Upper lobe of left lung (tissue), 4 donors: ENCODE measurements around the gene SMIM14.
"Not testable (repeated sequence)": the region's sequence is repeated elsewhere in the genome, so short reads cannot be mapped to it uniquely, and the experiment has no call there.

ENCODE experiments used
- POLR2A ChIP-seq, 4 donors: fragments of 450-650 bp; IDR thresholded peaks; one replicate each; pipeline ENCODE4 v1.5.1; 2016 to 2017; ENCODE audit warnings: antibody characterized with exemption in 4 of 4, mild to moderate bottlenecking in 2 of 4
- TF ChIP-seq, protein P1 (sequence below), 6 experiments: fragments of 450-650 bp in 4 of 6; fragments of 200-600 bp in 2 of 6; sonication (generic) in 2 of 6; IDR thresholded peaks; one replicate each; pipeline ENCODE4 v1.5.1; 2016 to 2019; ENCODE audit warnings: antibody characterized with exemption in 6 of 6

DNA sequence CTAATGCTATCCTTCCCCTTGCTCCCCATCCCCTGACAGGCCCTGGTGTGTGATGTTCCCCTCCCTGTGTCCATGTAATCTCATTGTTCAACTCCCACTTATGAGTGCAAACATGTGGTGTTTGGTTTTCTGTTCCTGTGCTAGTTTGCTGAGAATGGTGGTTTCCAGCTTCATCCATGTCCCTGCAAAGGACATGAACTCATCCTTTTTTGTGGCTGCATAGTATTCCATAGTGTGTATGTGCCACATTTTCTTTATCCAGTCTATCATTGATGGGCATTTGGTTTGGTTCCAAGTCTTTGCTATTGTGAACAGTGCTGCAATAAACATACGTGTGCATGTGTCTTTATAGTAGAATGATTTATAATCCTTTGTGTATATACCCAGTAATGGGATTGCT is 31.6 kb upstream of the SMIM14 start:
- TF ChIP-seq, protein P1, sequence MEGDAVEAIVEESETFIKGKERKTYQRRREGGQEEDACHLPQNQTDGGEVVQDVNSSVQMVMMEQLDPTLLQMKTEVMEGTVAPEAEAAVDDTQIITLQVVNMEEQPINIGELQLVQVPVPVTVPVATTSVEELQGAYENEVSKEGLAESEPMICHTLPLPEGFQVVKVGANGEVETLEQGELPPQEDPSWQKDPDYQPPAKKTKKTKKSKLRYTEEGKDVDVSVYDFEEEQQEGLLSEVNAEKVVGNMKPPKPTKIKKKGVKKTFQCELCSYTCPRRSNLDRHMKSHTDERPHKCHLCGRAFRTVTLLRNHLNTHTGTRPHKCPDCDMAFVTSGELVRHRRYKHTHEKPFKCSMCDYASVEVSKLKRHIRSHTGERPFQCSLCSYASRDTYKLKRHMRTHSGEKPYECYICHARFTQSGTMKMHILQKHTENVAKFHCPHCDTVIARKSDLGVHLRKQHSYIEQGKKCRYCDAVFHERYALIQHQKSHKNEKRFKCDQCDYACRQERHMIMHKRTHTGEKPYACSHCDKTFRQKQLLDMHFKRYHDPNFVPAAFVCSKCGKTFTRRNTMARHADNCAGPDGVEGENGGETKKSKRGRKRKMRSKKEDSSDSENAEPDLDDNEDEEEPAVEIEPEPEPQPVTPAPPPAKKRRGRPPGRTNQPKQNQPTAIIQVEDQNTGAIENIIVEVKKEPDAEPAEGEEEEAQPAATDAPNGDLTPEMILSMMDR (IDR thresholded peaks at IDR 0.05): not testable (repeated sequence)
- not testable (repeated sequence) for TF ChIP-seq POLR2A (IDR thresholded peaks at IDR 0.05)
